Neural progenitor cell (in vitro differentiated cells): ENCODE measurements around the gene USP13.

Experiments used
- CTCF ChIP-seq: fragments of 200-600 bp; sonication (generic); IDR thresholded peaks from 2 replicates; pipeline ENCODE4 v1.5.1; 2017; ENCODE audit warnings: antibody characterized with exemption, mild to moderate bottlenecking
- EZH2 ChIP-seq: fragments of 200-600 bp; sonication (generic); IDR thresholded peaks from 2 replicates; pipeline ENCODE4 v1.6.1; 2017; ENCODE audit warnings: antibody characterized with exemption, mild to moderate bottlenecking, moderate library complexity
- EZH2phosphoT487 ChIP-seq: fragments of 200-600 bp; sonication (generic); IDR thresholded peaks from 2 replicates; pipeline ENCODE4 v1.6.1; 2017; ENCODE audit warnings: antibody characterized with exemption

GRCh38 chr3:179673523-179673922, 20.7 kb downstream of the USP13 start:
- no peak for TF ChIP-seq CTCF
- no peak for TF ChIP-seq EZH2
- TF ChIP-seq EZH2phosphoT487, result no peak
